ENCODE data around the gene CLEC1A. TPM values are rescaled to one million over a fixed set of nuclear protein-coding genes. Genes with fewer than 3 reads are reported as not detected.

CLEC1A gene
- total RNA-seq, 2 donors from 2014 or later = 1.7 to 1.8 TPM

DNA sequence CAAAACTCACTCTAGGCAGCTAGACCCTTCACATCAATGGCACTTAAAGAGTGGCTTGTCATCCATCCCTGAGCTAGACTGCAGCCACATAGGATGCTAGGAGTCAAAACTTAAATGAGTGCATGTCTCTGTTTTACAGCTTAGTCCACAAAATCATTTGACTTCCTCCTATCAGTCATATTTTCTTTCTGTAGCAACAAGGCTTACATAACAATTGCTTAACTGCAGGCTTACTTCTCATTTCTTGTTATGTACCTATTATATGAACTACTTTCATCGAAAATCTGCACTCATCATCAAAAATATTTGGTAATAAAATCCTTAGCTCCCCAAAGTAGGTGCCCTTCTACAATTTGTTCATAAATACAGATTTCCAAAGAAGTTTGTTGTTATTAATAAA is 30.1 kb downstream of the CLEC1A start:
- no peak for TF ChIP-seq CTCF (IDR thresholded peaks at IDR 0.05)
- no peaks in the 10 kb centered on the region for H3K27me3 ChIP-seq
- peak overlapping the region; percentile 25 for H3K27ac ChIP-seq
- no peaks in the 10 kb centered on the region for H3K9me3 ChIP-seq
- H3K4me3 ChIP-seq = no peak overlapping the region
- H3K36me3 ChIP-seq = no peaks in the 10 kb centered on the region
- intact Hi-C loops (cut with DNase I) = no loop called here
- no peak for DNase-seq
- H3K9ac ChIP-seq (ENCODE audit: low read depth in 2 of 2, low read length in 2 of 2) = no peak overlapping the region
- H3K4me1 ChIP-seq = no peaks in the 10 kb centered on the region

DNA sequence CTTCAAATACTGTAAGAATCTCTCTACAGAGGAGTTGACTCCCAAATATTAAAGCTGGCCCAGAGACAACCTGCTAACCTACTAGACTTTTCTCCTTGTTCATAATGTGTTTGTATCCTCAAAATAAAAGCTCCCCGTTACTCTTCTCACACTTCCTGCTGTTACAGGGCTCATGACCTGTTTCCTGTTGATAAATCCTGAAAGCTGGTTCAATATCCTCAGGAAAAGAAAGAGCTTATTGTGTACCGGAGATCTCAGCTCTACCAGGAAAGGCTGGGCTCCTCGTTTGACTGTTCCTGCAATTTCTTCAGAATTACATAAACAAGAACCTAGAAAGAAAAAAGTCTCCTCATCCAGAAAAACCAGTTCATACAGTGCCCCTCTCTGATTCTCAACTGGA is 30.8 kb downstream of the CLEC1A start:
- no peak for DNase-seq
- Histone ChIP-seq H3K27me3 (no peaks in the 10 kb centered on the region), H3K36me3 (no peaks in the 10 kb centered on the region), H3K9ac (ENCODE audit: low read depth in 2 of 2, low read length in 2 of 2) (no peak overlapping the region), H3K27ac (peak overlapping the region; percentile 25), H3K4me3 (no peak overlapping the region), H3K4me1 (no peaks in the 10 kb centered on the region), H3K9me3 (no peaks in the 10 kb centered on the region)
- intact Hi-C loops (cut with DNase I) = no loop called here
- TF ChIP-seq CTCF (IDR thresholded peaks at IDR 0.05) = no peak

DNA sequence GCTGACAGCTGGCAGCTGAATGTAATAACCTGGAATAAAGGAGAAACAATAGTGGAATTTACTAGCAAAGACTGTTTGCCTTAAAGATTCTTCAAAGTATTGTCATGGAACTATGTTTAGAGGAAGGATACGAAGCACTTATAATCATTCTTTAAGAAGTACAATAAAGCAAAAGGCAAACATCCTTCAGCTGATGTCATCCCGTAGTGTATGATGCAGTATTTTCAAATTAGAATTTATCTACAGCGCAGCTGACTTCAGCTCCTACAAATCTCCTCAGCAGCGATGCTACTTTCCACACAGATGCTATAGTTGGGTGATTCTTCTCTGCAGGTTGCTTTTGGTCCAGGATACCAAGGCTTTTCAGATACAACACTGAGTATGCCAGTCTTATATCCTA is 31.5 kb downstream of the CLEC1A start:
- Histone ChIP-seq H3K4me3 (no peak overlapping the region), H3K36me3 (no peaks in the 10 kb centered on the region), H3K4me1 (no peaks in the 10 kb centered on the region), H3K9me3 (no peaks in the 10 kb centered on the region), H3K27ac (no peak overlapping the region), H3K9ac (ENCODE audit: low read depth in 2 of 2, low read length in 2 of 2) (no peak overlapping the region), H3K27me3 (no peaks in the 10 kb centered on the region)
- no peak for TF ChIP-seq CTCF (IDR thresholded peaks at IDR 0.05)
- intact Hi-C loops (cut with DNase I) = no loop called here
- no peak for DNase-seq

GRCh38 chr12:10065241-10065640 is 33.5 kb downstream of the CLEC1A start:
- DNase-seq = no peak
- H3K4me3 ChIP-seq = no peak overlapping the region
- H3K9ac ChIP-seq (ENCODE audit: low read depth in 2 of 2, low read length in 2 of 2) = no peak overlapping the region
- H3K36me3 ChIP-seq = no peaks in the 10 kb centered on the region
- H3K9me3 ChIP-seq = no peaks in the 10 kb centered on the region
- TF ChIP-seq CTCF (IDR thresholded peaks at IDR 0.05) = no peak
- no peaks in the 10 kb centered on the region for H3K4me1 ChIP-seq
- H3K27me3 ChIP-seq = no peaks in the 10 kb centered on the region
- no peak overlapping the region for H3K27ac ChIP-seq
- intact Hi-C loops (cut with DNase I) = no loop called here

DNA sequence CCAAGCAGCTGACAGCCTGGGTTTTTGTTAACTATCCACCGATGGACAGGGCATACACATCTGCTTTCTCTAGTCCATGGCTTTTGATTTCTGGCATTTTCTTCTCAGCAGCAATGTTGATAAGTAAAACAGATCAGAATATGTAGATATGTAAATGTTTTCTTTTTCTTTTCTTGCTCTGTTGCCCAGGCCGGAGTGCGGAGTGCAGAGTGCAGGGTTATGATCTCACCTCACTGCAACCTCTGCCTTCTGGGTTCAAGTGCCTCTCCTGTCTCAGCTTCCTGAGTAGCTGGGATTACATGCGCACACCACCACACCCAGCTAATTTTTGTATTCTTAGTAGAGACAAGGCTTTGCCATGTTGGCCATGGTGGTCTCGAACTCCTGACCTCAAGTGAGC is 40.4 kb downstream of the CLEC1A start:
- H3K36me3 ChIP-seq = no peaks in the 10 kb centered on the region
- H3K27me3 ChIP-seq = no peaks in the 10 kb centered on the region

More for the DNA sequence above, 40.4 kb downstream of the CLEC1A start:
- Histone ChIP-seq H3K9ac (ENCODE audit: low read depth in 2 of 2, low read length in 2 of 2) (no peak overlapping the region), H3K27ac (no peak overlapping the region), H3K4me3 (no peak overlapping the region), H3K9me3 (no peaks in the 10 kb centered on the region), H3K4me1 (no peaks in the 10 kb centered on the region)
- no peak for DNase-seq
- no peak for TF ChIP-seq CTCF (IDR thresholded peaks at IDR 0.05)
- intact Hi-C loops (cut with DNase I) = no loop called here

All from colonic mucosa (tissue), 4 donors.